GM19395 (cell line): Measurements from ENCODE around the gene SERPINB3.
A peak's percentile ranks its signal among the peaks of the same experiment; 100 is the strongest.
"Not testable (repeated sequence)": the region's sequence is repeated elsewhere in the genome, so short reads cannot be mapped to it uniquely, and the experiment has no call there.

Experiments
- ATAC-seq: cut with Tn5 transposase; IDR thresholded peaks from one replicate; pipeline ENCODE4 v1.9.1; 2021; ENCODE audit warnings: mild to moderate bottlenecking, moderate library complexity; ENCODE audit not compliant: unreplicated experiment

The SERPINB3 gene

DNA sequence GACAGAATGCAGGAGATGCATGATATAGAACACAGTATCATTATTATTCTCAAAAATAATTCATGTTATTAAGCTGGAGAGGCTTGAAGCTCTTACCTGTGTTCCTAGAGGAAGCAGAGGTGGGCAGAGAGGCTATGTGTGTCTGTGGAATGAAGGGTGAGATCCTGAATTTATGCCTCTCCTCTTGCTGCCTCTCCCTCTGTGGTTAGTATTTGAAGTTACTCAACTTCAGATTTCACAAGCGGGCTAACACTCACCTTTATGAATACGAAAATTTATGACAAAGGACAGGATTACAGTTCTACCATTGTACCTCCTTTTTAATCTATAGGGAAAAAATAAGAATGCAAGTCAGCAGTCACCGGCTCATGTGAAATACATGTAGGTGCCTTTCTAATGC lies at the start of gene SERPINB3:
TSS of gene SERPINB3 (minus strand) at position 144 of the 400 bp plus-strand sequence. CDS start 677 bp downstream, outside the sequence.
- not testable (repeated sequence) for ATAC-seq

DNA sequence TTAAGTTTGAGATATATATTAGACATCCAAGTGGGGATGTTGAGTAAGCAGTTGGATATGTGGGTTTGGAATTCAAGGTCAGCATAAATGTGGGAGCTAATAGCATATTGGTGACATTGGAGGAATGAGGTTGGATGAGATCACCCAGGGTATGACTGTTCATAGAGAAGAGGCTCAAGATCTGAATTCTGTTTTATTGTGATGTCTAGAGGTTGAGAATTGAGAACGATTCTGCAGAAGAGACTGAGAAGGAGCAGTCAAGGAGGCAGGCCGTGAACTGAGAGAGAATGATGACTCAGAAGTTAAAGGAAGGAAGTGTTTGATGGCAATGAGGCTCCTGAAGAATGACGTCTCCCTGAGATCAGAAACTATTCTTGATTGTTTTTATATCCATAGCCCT lies 47.0 kb upstream of the SERPINB3 start:
- no peak for ATAC-seq

DNA sequence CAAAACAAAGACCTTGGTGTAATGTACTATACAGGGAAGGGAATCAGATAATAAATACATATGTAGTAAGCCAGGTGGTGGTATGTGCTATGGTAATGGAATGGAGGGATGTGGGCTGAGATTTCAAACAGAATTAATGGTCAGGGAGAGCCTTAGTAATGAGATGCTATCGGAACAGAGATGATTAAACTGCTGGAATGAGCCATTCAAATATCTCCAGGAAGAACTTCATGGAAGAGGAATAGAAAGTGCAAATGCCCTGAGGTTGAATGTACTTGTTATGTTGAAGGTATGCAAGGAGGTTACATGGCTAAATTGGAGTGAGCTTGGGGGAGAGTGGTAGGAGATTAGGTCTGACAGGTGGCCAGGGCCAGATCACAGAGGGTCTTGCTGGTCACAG lies 46.1 kb upstream of the SERPINB3 start:
- no peak for ATAC-seq

DNA sequence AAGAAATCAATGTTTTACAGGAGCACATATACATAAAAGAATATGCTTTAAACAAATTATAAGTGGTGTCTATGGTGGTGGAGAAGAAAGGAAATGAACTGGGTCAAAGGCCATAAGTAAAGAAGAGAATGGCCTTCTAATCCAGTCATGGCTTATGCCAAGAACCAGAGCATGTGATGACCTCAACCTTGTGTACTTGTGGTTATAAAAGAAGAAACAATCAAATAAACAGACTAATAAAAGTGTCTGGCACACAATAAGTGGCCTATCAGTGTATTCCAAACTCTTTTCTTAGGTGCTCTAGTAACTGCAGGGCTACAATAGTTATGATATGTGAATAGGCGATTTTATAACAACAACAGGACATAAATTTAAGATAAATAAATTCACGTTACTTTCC lies 43.7 kb upstream of the SERPINB3 start:
- no peak for ATAC-seq

DNA sequence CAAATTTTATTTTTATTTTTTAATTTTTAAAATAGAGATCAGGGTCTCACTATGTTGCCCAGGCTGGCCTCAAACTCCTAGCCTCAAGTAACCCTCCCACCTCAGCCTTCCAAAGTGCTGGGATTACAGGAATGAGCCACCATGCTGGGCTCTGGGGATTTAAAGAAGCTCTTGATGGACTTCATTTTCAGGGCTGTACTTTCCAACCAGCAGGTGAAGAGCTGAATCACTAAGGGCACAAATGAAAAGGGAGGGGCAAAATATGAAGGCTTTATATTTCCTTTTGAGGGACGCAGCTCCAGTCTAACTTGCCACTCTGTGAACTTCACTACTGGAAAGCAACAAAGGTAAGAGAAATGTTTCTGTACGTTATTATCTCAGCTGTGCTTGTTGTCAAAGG lies 41.0 kb upstream of the SERPINB3 start, which contains the start of gene SERPINB11:
TSS of gene SERPINB11 (plus strand) at position 301 of the 400 bp plus-strand sequence. CDS start 7,234 bp downstream, outside the sequence.
- ATAC-seq: no peak

DNA sequence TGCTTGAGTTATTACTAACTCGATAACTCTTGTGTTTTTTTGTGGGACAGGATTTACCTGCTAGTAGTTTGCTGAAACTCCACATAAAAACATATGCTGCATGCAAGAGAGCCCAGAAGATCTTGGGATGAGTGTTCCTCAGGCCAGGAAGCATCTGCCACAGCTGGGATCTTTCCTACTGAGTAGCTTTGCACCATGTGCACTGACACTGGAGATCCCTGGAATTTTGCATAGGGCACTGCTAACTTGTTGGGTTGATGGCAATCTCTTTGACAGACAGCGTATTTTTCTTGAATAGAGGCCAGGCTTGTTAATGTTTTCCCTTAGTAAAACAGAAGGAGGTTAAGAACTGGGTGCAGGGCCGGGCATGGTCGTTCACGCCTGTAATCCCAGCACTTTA lies 40.3 kb upstream of the SERPINB3 start:
- ATAC-seq: no peak

DNA sequence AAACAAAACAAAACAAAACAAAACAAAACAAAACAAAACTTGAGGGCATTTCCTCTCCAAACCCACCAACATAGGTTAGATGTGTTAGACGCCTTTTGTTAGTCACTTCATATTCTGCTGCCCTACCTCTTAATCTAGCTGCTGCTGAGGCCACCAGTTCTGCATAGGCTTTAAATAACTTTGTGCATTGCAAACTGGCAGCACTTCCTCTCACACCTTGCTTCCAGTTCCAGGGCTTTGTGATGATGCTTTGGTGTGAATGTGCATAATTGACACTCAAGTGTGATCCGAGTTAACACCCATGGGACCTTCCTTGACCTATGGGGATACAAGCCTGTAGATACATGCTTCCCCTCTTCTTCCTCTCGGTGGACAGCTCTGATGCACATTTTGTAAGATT lies 38.8 kb upstream of the SERPINB3 start:
- no peak for ATAC-seq

DNA sequence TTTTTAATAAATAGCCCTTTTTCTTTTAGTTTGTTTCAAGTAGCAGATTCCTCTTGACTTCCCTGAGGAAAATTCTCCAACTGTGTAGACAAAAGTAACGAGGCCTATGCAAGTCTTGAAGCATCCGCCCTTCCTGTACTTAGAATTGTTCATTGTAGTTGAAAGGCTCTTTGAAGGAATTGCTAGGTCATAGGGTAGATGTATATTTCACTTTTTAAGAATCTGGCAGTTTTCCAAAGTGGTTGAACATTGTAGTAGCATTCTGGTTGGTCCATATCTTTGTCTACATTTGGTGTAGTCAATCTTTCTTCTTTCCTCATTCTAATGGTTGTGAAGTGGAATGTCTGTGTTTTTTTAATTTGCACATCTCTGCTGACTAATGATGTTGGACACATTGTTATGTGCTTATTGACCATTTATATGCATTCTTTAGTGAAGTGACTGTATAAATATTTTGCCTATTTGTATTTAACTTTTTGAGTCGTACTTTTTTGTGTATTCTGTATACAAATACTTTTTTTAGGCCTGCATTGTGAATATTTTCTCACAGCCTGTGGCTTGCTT lies 35.5 kb upstream of the SERPINB3 start:
- ATAC-seq: no peak

DNA sequence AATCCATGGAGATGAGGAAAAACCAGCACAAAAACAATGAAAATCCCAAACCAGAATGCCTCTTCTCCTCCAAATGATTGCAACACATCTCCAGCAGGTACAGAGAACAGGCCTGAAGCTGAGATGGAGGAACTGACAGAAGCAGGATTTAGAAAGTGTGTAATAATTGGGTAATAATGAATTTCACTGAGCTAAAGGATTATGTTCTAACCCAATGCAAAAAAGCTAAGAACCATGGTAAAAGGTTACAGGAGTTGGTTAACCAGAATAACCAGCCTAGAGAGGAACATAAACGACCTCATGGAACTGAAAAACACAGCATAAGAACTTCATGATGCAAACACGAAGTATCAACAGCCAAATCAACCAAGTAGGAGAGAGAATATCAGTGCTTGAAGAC lies 27.4 kb upstream of the SERPINB3 start:
- ATAC-seq: no peak

DNA sequence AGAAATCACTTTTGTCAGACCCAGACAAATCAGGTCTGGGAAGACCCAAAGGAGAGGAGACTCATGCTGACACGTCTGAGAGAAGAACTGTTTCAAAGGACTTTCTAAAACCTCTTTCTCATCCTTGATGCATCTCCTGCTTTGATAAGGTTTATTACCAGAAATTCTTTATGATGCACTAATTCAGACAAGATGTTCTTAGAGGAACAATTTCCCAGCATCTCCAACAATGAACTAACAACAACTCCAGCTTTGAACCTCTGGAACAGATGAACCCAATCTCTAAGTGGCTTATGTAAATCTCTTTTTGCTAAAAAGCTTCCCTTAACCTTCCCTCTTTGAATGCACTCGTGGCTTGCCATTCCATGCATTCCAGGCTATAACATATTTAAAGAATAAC lies 25.2 kb upstream of the SERPINB3 start:
- no peak for ATAC-seq

DNA sequence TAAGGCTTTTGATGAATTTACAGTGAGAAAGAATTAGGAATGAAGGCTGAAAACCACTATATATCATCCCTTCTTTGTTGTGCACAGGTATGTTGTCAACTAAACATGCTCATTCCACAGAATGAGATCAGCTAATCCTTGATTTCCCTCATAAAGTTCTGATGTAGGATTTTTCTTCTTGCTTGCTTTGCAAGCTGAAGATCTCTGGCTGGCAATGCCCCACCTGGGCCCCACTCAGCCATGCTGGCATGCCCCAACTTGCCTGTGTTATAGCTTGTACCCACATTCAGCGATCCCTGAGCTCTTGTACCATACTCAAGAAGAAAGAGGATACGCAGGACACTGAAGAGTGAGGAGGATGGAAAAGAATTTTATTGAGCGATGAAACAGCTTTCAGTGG lies 23.0 kb upstream of the SERPINB3 start:
- no peak for ATAC-seq

DNA sequence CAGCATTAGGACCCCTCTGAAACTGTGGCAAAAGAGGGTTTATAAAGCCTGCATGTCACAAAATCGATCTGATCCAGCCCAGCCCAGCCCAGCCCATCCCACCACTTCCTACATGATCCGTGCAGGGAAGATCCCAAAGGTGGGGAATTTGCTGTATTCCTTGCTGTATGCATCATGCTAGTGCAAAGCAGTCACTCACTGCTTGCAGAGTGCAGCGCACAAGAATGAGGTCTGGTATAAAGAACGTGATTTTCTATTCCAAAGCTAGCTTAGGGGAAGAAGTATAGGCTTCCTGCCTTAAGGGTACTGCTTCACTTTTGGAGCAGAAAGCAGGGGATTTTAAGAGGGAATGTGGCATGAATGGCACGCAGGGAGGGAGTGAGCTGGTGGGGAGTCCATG lies 22.2 kb upstream of the SERPINB3 start:
- no peak for ATAC-seq

DNA sequence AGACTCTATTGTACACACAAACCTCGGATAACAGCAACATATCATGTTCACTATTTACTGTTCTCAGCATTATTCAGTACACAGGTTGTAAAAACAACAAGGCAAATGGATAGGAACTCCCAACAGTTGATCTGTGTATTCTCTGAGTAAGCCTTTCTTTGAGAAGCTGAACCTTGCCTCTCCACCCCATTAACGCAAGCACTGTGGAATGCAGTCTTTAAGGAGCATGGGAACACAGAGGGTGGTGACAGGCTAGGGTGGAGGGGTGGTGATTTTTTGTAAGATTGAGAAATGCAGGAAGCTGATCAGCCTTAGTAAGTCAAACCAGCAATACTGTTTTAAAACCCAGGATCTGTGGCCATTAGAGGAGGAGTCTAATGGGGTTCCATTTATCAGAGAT lies 21.5 kb upstream of the SERPINB3 start:
- no peak for ATAC-seq

DNA sequence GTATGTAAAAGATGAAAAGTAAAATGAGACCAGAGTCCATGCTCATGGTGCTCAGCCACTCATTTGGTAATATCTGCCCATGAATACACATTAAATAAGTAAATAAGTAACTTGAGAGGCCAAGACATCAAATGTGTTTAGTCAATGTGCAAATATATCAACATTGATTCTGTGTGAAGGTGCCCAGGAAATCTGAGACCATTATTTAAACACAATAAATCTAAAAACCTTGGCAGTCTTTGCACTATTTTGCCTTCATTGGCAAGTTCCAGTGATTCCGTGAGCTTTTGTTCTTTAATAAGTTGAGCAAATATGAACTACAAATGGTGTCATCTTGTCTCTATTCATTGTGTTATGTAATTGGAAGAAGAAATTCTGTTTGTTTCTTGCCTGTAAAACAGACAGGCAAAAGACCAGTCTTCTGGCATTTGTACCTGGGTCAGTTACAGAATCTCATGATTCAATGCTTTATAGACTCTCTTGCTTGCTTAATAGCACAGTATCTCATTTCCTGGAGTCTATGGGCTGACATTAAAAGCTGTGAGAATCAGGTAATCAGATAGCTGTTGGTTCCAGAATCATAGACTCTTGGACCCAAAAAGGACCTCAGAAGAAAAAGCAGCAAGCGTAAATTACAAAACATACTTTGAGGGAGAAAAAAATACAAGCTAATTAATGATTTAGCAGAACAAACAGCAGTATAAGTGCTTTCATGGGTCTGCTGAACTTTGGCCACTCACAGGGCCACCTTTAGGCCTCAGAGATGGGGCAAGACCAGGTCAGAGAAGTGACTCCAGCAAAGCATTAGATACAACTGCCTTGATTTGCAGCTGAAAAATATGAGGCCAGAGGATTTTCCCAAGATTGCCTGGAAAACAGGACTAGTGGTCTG lies 20.0 kb upstream of the SERPINB3 start:
- no peak for ATAC-seq

DNA sequence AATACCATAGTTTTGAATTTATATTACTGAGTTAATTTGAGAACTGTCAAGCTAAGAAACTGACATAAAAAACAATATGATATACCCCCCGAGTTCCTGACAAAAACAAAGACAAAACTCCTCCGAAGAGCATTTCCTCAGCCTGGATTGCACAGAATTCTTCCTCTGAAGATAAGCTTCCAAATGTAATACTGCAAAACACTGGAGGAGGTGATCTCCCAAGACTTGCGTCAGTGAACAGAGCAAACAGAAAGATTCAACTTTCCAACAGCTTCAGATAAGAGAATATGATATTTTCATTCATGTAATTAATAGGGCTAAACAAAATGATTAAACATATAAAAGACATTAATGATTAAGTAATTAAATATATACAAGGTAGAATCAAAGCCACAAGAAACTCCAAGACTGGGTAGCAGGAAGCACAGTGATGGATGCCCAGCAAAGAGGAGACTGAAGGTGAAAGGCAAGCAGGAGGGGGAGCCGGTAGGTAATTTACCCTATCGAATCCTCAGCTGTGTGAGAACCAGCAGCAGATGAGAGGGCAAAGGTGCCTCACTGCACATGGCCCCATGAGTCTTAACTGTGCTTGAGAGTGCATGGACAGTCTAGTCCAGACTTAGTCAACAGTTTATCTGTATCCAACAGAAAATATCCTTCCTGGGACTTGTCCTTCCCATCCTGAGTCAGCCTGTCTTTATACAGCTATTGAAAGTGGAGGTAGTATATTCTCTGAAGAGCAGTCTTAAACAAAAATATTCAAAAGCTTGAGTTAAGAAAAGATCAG lies 18.3 kb upstream of the SERPINB3 start:
- ATAC-seq: no peak

DNA sequence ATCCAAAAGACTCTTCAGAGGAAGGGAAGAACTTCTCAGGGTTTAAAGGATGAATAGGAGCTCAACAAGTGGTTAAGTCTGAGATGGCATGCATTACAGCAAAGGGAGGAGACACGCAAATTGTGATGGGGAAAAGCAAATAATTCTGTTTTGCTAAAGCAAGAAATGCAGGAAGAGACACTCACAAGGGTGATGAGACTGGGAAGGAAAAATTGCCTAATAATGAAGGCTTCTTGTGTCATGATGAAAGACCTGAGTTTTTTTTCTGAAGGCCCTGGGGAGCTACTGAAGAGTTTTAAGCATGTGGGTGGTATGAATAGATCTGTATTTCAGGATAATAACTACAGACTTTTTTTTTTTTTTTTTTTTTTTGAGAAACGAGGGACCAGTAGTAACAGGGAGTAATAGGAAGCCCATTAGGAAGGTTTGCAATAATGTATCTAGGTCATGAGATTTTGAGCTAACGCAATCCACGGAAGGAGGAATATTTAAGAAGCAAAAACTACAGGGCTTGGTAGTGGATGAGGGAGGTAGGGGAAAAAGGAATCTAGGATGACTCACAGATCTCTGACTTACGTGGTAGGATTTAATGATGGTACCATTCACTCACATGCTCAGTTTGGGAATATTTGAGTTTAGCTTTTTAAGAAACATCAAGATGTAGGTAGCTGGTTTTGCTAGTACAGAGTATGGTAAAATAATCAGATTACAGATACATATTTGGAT lies 16.0 kb upstream of the SERPINB3 start:
- ATAC-seq: no peak

DNA sequence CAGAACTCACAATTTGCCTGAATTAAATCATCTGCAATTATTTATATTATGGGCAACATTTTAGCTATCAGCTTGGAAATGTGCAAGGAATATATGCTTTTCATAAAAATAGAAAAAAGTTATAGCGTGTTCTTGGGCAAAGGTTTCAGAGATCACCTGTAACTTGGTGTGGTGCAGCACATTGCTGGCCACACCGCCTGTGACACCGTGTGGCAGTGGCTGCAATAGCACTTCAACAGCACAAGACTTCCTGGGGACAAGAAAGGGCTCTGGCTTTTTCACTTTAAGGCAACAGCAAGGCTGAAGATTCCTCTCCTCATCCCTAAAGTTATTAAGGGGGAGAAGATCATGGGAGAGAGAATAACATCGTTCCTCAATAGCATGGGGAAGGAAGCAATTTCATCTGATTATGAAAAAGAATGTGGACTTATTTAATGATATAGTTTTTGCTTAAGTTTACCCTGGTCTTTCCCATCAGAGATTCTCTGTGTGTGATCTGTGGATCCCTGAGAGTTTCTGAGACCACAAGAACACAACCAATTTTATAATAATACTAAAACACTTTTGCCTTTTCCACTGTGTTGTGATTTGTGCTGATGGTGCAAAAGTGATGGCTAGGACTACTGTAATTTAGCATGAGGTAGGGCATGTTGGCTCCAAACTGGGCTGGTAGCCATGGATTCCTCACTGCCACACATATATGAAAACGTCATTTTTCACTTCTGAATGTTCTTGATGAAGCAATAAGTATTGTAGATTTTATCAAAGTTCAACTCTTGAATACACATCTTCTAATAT lies 15.0 kb upstream of the SERPINB3 start:
- peak; percentile 81 for ATAC-seq

DNA sequence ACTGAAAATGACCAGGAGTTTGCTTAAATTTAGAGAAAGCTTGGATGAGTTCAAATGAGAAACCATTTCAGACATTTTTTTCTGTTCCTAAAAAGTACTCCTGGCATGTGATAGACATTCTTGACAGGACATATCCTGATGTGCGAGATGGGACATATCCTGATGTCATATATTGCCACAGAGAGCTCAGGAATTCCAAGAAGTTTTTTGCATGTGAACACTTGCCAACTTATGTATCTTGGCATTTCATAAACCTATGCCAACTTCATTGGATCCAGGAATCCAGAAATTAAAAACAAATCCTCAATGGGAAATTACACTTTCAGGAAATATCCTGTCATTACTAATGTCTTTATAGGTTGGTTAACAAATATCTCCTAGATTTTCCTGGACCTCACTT lies 2.9 kb upstream of the SERPINB3 start:
- no peak for ATAC-seq

DNA sequence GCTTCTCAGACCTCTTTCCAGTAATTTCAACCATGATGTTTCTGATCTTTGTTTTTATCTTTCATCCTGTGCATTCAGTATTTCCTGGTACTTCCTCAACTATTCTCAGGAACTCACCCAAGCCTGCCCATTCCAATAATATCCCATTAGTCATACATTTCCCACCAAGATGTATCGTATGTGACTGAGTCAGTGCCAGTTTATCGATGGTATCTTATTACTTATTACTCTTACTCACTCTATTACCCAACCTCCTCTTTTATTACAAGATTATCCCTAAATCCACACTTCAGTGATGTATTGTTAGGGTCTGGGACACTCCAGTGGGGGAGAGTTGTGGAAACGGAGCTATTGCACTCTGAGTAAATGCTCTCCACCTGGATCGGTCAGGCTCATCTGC lies 2.8 kb downstream of the SERPINB3 start:
- not testable (repeated sequence) for ATAC-seq

DNA sequence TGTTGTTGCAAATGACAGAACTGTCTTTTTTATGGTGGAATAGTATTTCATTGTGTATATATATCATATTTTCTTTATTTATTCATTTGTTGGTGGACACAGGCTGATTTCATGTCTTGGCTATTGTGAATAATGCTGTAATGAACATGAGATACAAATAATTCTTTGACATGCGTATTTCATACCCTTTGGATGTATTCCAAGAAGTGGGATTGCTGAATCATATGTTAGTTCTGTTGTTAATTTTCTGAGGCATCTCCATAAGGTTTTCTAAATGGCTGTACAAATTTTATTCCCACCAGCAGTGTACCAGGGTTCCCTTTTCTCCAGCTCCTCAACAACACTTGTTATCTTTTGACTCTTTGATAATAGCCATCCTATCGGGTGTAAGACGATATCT lies 11.4 kb downstream of the SERPINB3 start:
- ATAC-seq: not testable (repeated sequence)
